Upper lobe of left lung (tissue), 4 donors: ENCODE data around the gene HMGXB4.

ENCODE experiments used
- CTCF ChIP-seq, 6 experiments: fragments of 450-650 bp in 4 of 6; fragments of 200-600 bp in 2 of 6; sonication (generic) in 2 of 6; IDR thresholded peaks; one replicate each; pipeline ENCODE4 v1.5.1; 2016 to 2019; ENCODE audit warnings: antibody characterized with exemption in 6 of 6
- EP300 ChIP-seq, 4 donors: sonication (generic); formaldehyde crosslinking; IDR thresholded peaks; one replicate each; pipeline ENCODE4 v1.5.1; 2017; ENCODE audit warnings: antibody characterized with exemption in 4 of 4, control low read depth in 2 of 4
- POLR2A ChIP-seq, 4 donors: fragments of 450-650 bp; IDR thresholded peaks; one replicate each; pipeline ENCODE4 v1.5.1; 2016 to 2017; ENCODE audit warnings: antibody characterized with exemption in 4 of 4, mild to moderate bottlenecking in 2 of 4
- POLR2AphosphoS5 ChIP-seq, 2 donors: sonication (generic); formaldehyde crosslinking; IDR thresholded peaks; one replicate each; pipeline ENCODE4 v1.5.1; 2017; ENCODE audit warnings: antibody characterized with exemption in 2 of 2

- TF ChIP-seq POLR2AphosphoS5 (IDR thresholded peaks at IDR 0.05): no peak
- TF ChIP-seq CTCF (IDR thresholded peaks at IDR 0.05): no peak
- TF ChIP-seq POLR2A (IDR thresholded peaks at IDR 0.05): no peak
- no peak for TF ChIP-seq EP300 (IDR thresholded peaks at IDR 0.05)
Observed at GRCh38 chr22:35315855-35316745, 58.8 kb downstream of the HMGXB4 start.
